UCSD-AML1 (cell line): ENCODE data around the gene GPC2.
"Not testable (repeated sequence)": the region's sequence is repeated elsewhere in the genome, so short reads cannot be mapped to it uniquely, and the experiment has no call there.

Experiments
- DNase-seq: peaks from one replicate; lab custom pipeline; 2025; ENCODE audit not compliant: unreplicated experiment; lab: John Stamatoyannopoulos, UW

Gene GPC2

GRCh38 chr7:100208911-100209408 is 31.8 kb upstream of the GPC2 start:
- DNase-seq: no peak

- no peak for DNase-seq
Measured at GRCh38 chr7:100204454-100204853, 27.3 kb upstream of the GPC2 start.

- no peak for DNase-seq
Measured at GRCh38 chr7:100200693-100201092, 23.5 kb upstream of the GPC2 start.

- DNase-seq: no peak
Measured at GRCh38 chr7:100198266-100198665, 21.1 kb upstream of the GPC2 start.

GRCh38 chr7:100195901-100196322 is 18.7 kb upstream of the GPC2 start:
- not testable (repeated sequence) for DNase-seq

- DNase-seq: no peak
Measured at GRCh38 chr7:100195222-100195621, 18.0 kb upstream of the GPC2 start.

GRCh38 chr7:100192969-100193368 is 15.8 kb upstream of the GPC2 start:
- no peak for DNase-seq

GRCh38 chr7:100192281-100192862 is 15.2 kb upstream of the GPC2 start:
- not testable (repeated sequence) for DNase-seq

GRCh38 chr7:100191775-100192174 is 14.6 kb upstream of the GPC2 start:
- DNase-seq: no peak

- no peak for DNase-seq
Measured at GRCh38 chr7:100190048-100190711, 13.0 kb upstream of the GPC2 start.

- DNase-seq: no peak
Measured at GRCh38 chr7:100189061-100189460, 11.9 kb upstream of the GPC2 start.

- no peak for DNase-seq
Measured at GRCh38 chr7:100185726-100186125, 8.5 kb upstream of the GPC2 start.

GRCh38 chr7:100183090-100183489 is 5.9 kb upstream of the GPC2 start:
- DNase-seq: not testable (repeated sequence)

- DNase-seq: not testable (repeated sequence)
Measured at GRCh38 chr7:100182616-100183015, 5.4 kb upstream of the GPC2 start.

GRCh38 chr7:100180084-100180483 is 2.9 kb upstream of the GPC2 start:
- not testable (repeated sequence) for DNase-seq

- no peak for DNase-seq
Measured at GRCh38 chr7:100176096-100177044, 811 bp downstream of the GPC2 start.

GRCh38 chr7:100175296-100175935 is 1.8 kb downstream of the GPC2 start:
- DNase-seq: no peak

- DNase-seq: no peak
Measured at GRCh38 chr7:100174582-100174981, 2.6 kb downstream of the GPC2 start.

- no peak for DNase-seq
Measured at GRCh38 chr7:100173806-100174495, 3.2 kb downstream of the GPC2 start.

GRCh38 chr7:100171840-100172239 is 5.3 kb downstream of the GPC2 start:
- no peak for DNase-seq
